H9 (cell line): ENCODE results near the gene RAD54L. TPM values are rescaled to one million over a fixed set of nuclear protein-coding genes. Genes with fewer than 3 reads are reported as not detected.

Experiments used
- DNase-seq: peaks from one replicate; pipeline ENCODE4 v3.0.0-alpha.2; 2017
- H2AFZ ChIP-seq: one replicate; pipeline ENCODE4 v1.6.1; 2013; ENCODE audit warnings: mild to moderate bottlenecking, low read length, control low read depth, moderate library complexity
- H2AK5ac ChIP-seq: 2 replicates; pipeline ENCODE4 v1.6.1; 2013; ENCODE audit warnings: low read length, control low read depth, mixed read lengths; ENCODE audit not compliant: insufficient read length
- H2BK120ac ChIP-seq: one replicate; pipeline ENCODE4 v1.6.1; 2013; ENCODE audit warnings: low read depth, mild to moderate bottlenecking, low read length, control low read depth, inconsistent platforms; ENCODE audit not compliant: poor library complexity, severe bottlenecking
- H2BK12ac ChIP-seq: 2 replicates; pipeline ENCODE4 v1.6.1; 2013; ENCODE audit warnings: low read length, control low read depth, mixed read lengths, low read depth; ENCODE audit not compliant: insufficient read length
- H2BK15ac ChIP-seq: 2 replicates; pipeline ENCODE4 v1.6.1; 2013; ENCODE audit warnings: low read depth, low read length, control low read depth
- H2BK20ac ChIP-seq: one replicate; pipeline ENCODE4 v1.6.1; 2013; ENCODE audit warnings: low read depth, mild to moderate bottlenecking, low read length, control low read depth, inconsistent platforms; ENCODE audit not compliant: poor library complexity, severe bottlenecking
- H2BK5ac ChIP-seq: 2 replicates; pipeline ENCODE4 v1.6.1; 2013; ENCODE audit warnings: low read length, control low read depth, mixed read lengths; ENCODE audit not compliant: insufficient read length
- H3K14ac ChIP-seq: 2 replicates; pipeline ENCODE4 v1.6.1; 2013; ENCODE audit warnings: low read length, control low read depth; ENCODE audit not compliant: insufficient read depth
- H3K18ac ChIP-seq: 2 replicates; pipeline ENCODE4 v1.6.1; 2013; ENCODE audit warnings: low read depth, mild to moderate bottlenecking, mixed read lengths, low read length, control low read depth; ENCODE audit not compliant: insufficient read length
- H3K23ac ChIP-seq: 2 replicates; pipeline ENCODE4 v1.6.1; 2013; ENCODE audit warnings: low read length, control low read depth, mixed read lengths, low read depth; ENCODE audit not compliant: insufficient read length
- H3K23me2 ChIP-seq: 2 replicates; pipeline ENCODE4 v1.6.1; 2013; ENCODE audit warnings: low read depth, mild to moderate bottlenecking, mixed read lengths, low read length, control low read depth; ENCODE audit not compliant: insufficient read length, poor library complexity, severe bottlenecking
- H3K27ac ChIP-seq: 2 replicates; pipeline ENCODE4 v1.5.1; 2013; ENCODE audit warnings: low read length, control low read depth, mixed read lengths, low read depth; ENCODE audit not compliant: insufficient read length
- H3K27me3 ChIP-seq: 2 replicates; pipeline ENCODE4 v1.6.1; 2013; ENCODE audit warnings: low read length, control low read depth, inconsistent platforms; ENCODE audit not compliant: insufficient read depth
- H3K4ac ChIP-seq: 2 replicates; pipeline ENCODE4 v1.6.1; 2013; ENCODE audit warnings: low read depth, mild to moderate bottlenecking, control low read depth, inconsistent platforms, low read length, moderate library complexity
- H3K4me1 ChIP-seq: 2 replicates; pipeline ENCODE4 v1.6.1; 2013; ENCODE audit warnings: low read length, control low read depth, inconsistent platforms; ENCODE audit not compliant: insufficient read depth
- H3K4me2 ChIP-seq: 2 replicates; pipeline ENCODE4 v1.6.1; 2013; ENCODE audit warnings: low read length, control low read depth, mixed read lengths; ENCODE audit not compliant: insufficient read length, insufficient read depth
- H3K56ac ChIP-seq: 2 replicates; pipeline ENCODE4 v1.6.1; 2013; ENCODE audit warnings: low read depth, mild to moderate bottlenecking, mixed read lengths, low read length, control low read depth; ENCODE audit not compliant: insufficient read length
- H3K79me1 ChIP-seq: 2 replicates; pipeline ENCODE4 v1.6.1; 2013; ENCODE audit warnings: low read depth, mild to moderate bottlenecking, moderate library complexity, low read length, control low read depth, inconsistent platforms; ENCODE audit not compliant: insufficient read depth, poor library complexity, severe bottlenecking
- H3K79me2 ChIP-seq: 2 replicates; pipeline ENCODE4 v1.6.1; 2013; ENCODE audit warnings: low read length, control low read depth, inconsistent platforms; ENCODE audit not compliant: insufficient read depth
- H3K9ac ChIP-seq: 2 replicates; pipeline ENCODE4 v1.6.1; 2013; ENCODE audit warnings: low read length, control low read depth, mixed read lengths; ENCODE audit not compliant: insufficient read length; ENCODE audit errors: extremely low read depth
- H3K9me3 ChIP-seq: one replicate; pipeline ENCODE4 v1.6.1; 2013; ENCODE audit warnings: low read depth, low read length, inconsistent platforms; ENCODE audit not compliant: control insufficient read depth
- H3T11ph ChIP-seq: one replicate; pipeline ENCODE4 v1.6.1; 2013; ENCODE audit warnings: mild to moderate bottlenecking, low read length, control low read depth, inconsistent platforms
- H4K20me1 ChIP-seq: one replicate; pipeline ENCODE4 v1.6.1; 2013; ENCODE audit not compliant: control insufficient read depth, insufficient read length, insufficient read depth
- H4K5ac ChIP-seq: 2 replicates; pipeline ENCODE4 v1.6.1; 2013; ENCODE audit warnings: low read depth, mild to moderate bottlenecking, mixed read lengths, low read length, control low read depth; ENCODE audit not compliant: insufficient read length
- H4K8ac ChIP-seq: replicated peaks from 2 replicates; pipeline ENCODE4 v1.6.1; 2013; ENCODE audit warnings: low read length, control low read depth, mixed read lengths, low read depth; ENCODE audit not compliant: insufficient read length
- H4K91ac ChIP-seq: 2 replicates; pipeline ENCODE4 v1.6.1; 2013; ENCODE audit warnings: low read depth, mild to moderate bottlenecking, moderate library complexity, mixed read lengths, low read length, control low read depth; ENCODE audit not compliant: insufficient read length
- H3K27ac Mint-ChIP-seq, 3 experiments: 2 replicates in 2 of 3; 3 replicates in 1 of 3; pipeline ENCODE4 v1.8.0; 2020 to 2021; ENCODE audit warnings: mixed read lengths in 3 of 3, mild to moderate bottlenecking in 1 of 3, moderate library complexity in 1 of 3
- H3K27me3 Mint-ChIP-seq: 2 replicates; pipeline ENCODE4 v1.8.0; 2021; ENCODE audit warnings: low read depth, mild to moderate bottlenecking, moderate library complexity, mixed read lengths
- H3K36me3 Mint-ChIP-seq, 3 experiments: 2 replicates in 2 of 3; 3 replicates in 1 of 3; pipeline ENCODE4 v1.8.0; 2020 to 2021; ENCODE audit warnings: low read depth in 3 of 3, mixed read lengths in 3 of 3; ENCODE audit not compliant: insufficient read depth in 1 of 3
- H3K4me1 Mint-ChIP-seq, 2 experiments: 2 replicates each; pipeline ENCODE4 v1.8.0; 2020; ENCODE audit warnings: mixed read lengths in 2 of 2
- H3K4me3 Mint-ChIP-seq, 2 experiments: 2 replicates in 1 of 2; 3 replicates in 1 of 2; pipeline ENCODE4 v1.8.0; 2020 to 2021; ENCODE audit warnings: mild to moderate bottlenecking in 2 of 2, mixed read lengths in 2 of 2, moderate library complexity in 1 of 2
- H3K9me3 Mint-ChIP-seq, 2 experiments: 2 replicates in 1 of 2; 3 replicates in 1 of 2; pipeline ENCODE4 v1.8.0; 2020; ENCODE audit warnings: mild to moderate bottlenecking in 2 of 2, mixed read lengths in 2 of 2, moderate library complexity in 1 of 2
- CTCF ChIP-seq: fragments of 200-600 bp; sonication (generic); conservative IDR thresholded peaks from 3 replicates; pipeline ENCODE4 v1.8.0; 2021; ENCODE audit warnings: antibody characterized with exemption, mild to moderate bottlenecking
- WGBS: extraction: QIAGEN DNeasy Blood & Tissue Kit; methylation state at CpG from one replicate; pipeline ENCODE4 v1.1.7; 2013; ENCODE audit warnings: missing lambda C conversion rate, low lambda C conversion rate, mixed read lengths; ENCODE audit not compliant: insufficient read length; ENCODE audit errors: extremely low coverage; 5-methylcytosine and 5-hydroxymethylcytosine counted together
- total RNA-seq: library from RNA; stranded (reverse); gene quantifications from 2 replicates; pipeline ENCODE4 v1.2.1, GENCODE V29; 2021

RAD54L gene
- total RNA-seq, 1 experiment from 2014 or later, result 43.4 TPM

GRCh38 chr1:46303872-46304326, 56.3 kb downstream of the RAD54L start:
- peaks cover 28 to 33% (median 30%) of the 10 kb centered on the region in 3 experiments for H3K36me3 Mint-ChIP-seq
- H4K91ac ChIP-seq, result no peak overlapping the region
- no peak overlapping the region for H3T11ph ChIP-seq
- H3K23me2 ChIP-seq, result peaks cover 13% of the 10 kb centered on the region
- peaks cover 0 to 3% of the 10 kb centered on the region in 2 experiments; a peak in 1 of 5 replicates for H3K9me3 Mint-ChIP-seq
- no peak overlapping the region for H3K23ac ChIP-seq
- H2BK120ac ChIP-seq, result no peak overlapping the region
- peak overlapping the region; percentile 1 for H4K5ac ChIP-seq
- WGBS, result no CpG with 5 or more reads among the region's 14 CpGs
- H3K4me2 ChIP-seq, result peak overlapping the region; percentile 75
- no peak for TF ChIP-seq CTCF
- H3K79me1 ChIP-seq, result peaks cover 7% of the 10 kb centered on the region
- H3K9me3 ChIP-seq, result no peaks in the 10 kb centered on the region
- H2BK12ac ChIP-seq, result no peak overlapping the region
- H3K4me1 Mint-ChIP-seq, result peaks cover 42 to 58% of the 10 kb centered on the region in 2 experiments
- H2BK15ac ChIP-seq, result no peak overlapping the region
- no peaks in the 10 kb centered on the region for H3K4me1 ChIP-seq
- DNase-seq, result no peak
- H2AFZ ChIP-seq, result no peak overlapping the region
- no peak overlapping the region for H2AK5ac ChIP-seq
- peak overlapping the region; percentile 95 to 99 (median 97) for H3K27ac Mint-ChIP-seq
- H3K79me2 ChIP-seq, result peaks cover 52% of the 10 kb centered on the region; the same call in 1 of the 2 replicates
- 0 out of 2 replicates have a peak overlapping the region, but pooled peaks have one; percentile 60 for H3K14ac ChIP-seq
- H3K27ac ChIP-seq, result peak overlapping the region; percentile 6
- H3K56ac ChIP-seq, result peak overlapping the region; percentile 78
- H2BK20ac ChIP-seq, result no peak overlapping the region
- H3K4ac ChIP-seq, result no peak overlapping the region
- H3K18ac ChIP-seq, result peak overlapping the region; percentile 75
- peak overlapping the region; percentile 98 for H3K9ac ChIP-seq
- H2BK5ac ChIP-seq, result no peak overlapping the region
- H3K27me3 ChIP-seq, result no peaks in the 10 kb centered on the region
- H4K20me1 ChIP-seq, result no peaks in the 10 kb centered on the region
- peak overlapping the region; percentile 100 for H3K4me3 Mint-ChIP-seq
- no peaks in the 10 kb centered on the region; the same call in 1 of the 2 replicates for H3K27me3 Mint-ChIP-seq
- H4K8ac ChIP-seq, result no peak overlapping the region
